ENCODE measurements around the gene CCSER1.
"Not testable (repeated sequence)": the region's sequence is repeated elsewhere in the genome, so short reads cannot be mapped to it uniquely, and the experiment has no call there.

DNA sequence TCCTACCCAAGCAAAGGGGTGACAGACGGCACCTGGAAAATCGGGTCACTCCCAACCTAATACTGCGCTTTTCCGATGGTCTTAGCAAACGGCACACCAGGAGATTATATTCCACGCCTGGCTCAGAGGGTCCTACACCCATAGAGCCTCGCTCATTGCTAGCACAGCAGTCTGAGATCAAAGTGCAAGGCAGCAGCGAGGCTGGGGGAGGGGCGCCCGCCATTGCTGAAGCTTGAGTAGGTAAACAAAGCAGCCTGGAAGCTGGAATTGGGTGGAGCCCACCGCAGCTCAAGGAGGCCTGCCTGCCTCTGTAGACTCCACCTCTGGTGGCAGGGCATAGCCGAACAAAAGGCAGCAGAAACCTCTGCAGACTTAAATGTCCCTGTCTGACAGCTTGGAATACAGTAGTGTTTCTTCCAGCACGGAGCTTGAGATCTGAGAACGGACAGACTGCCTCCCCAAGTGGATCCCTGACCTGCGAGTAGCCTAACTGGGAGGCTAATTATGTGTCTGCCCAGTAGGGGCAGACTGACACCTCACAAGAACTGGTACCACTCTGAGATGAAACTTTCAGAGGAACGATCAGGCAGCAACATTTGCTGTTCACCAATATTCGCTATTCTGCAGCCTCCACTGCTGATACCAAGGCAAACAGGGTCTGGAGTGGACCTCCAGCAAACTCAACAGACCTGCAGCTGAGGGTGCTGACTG lies 784.7 kb downstream of the CCSER1 start:
- TF ChIP-seq, protein P1, sequence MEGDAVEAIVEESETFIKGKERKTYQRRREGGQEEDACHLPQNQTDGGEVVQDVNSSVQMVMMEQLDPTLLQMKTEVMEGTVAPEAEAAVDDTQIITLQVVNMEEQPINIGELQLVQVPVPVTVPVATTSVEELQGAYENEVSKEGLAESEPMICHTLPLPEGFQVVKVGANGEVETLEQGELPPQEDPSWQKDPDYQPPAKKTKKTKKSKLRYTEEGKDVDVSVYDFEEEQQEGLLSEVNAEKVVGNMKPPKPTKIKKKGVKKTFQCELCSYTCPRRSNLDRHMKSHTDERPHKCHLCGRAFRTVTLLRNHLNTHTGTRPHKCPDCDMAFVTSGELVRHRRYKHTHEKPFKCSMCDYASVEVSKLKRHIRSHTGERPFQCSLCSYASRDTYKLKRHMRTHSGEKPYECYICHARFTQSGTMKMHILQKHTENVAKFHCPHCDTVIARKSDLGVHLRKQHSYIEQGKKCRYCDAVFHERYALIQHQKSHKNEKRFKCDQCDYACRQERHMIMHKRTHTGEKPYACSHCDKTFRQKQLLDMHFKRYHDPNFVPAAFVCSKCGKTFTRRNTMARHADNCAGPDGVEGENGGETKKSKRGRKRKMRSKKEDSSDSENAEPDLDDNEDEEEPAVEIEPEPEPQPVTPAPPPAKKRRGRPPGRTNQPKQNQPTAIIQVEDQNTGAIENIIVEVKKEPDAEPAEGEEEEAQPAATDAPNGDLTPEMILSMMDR (conservative IDR thresholded peaks at IDR 0.05; ENCODE audit: low read length), result not testable (repeated sequence)
- not testable (repeated sequence) for TF ChIP-seq EZH2phosphoT487 (IDR thresholded peaks at IDR 0.05; ENCODE audit: borderline replicate concordance, low read depth, low read length)
